Measurements from ENCODE around the gene CHCHD6.

Gene CHCHD6

GRCh38 chr3:126732281-126733060 lies 28.4 kb downstream of the CHCHD6 start:
- H3K4me3 ChIP-seq (ENCODE audit: low read length) = no peak overlapping the region
- no peak for TF ChIP-seq ZNF274 (IDR thresholded peaks at IDR 0.05; ENCODE audit: low read depth, low read length)

GRCh38 chr3:126733061-126733430 lies 29.0 kb downstream of the CHCHD6 start:
- H3K4me3 ChIP-seq (ENCODE audit: low read length) = no peak overlapping the region
- no peak for TF ChIP-seq ZNF274 (IDR thresholded peaks at IDR 0.05; ENCODE audit: low read depth, low read length)

DNA sequence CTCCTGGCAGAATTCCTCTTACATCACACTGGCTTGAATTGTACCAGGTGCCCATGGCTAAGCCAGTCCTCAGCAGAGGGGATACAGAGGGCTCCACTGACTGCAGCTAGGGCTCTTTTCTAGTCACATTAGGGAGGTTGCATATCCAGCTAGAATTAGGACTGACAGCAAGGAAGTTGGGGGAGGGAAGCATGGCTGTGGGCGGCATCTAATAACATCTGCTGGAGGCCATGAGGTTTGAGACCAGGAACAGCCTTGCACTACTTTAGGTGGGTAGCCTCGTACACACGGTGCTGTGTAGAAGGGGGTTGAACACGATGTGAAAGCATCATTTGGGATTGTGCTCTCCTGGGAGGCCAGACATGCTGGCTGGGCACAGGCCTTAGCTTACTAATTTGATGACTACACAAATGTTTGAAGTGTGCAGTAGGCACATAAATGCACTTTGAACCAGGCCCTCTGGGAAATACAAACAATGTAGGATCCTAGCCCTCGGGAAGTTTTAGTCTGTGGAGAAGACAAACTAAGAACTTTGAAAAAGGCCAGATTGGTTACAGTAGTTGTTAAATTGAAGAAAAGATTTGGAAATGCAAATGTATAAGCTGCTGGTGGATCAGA lies 30.2 kb downstream of the CHCHD6 start:
- no peak overlapping the region for H3K4me3 ChIP-seq (ENCODE audit: low read length)
- TF ChIP-seq ZNF274 (IDR thresholded peaks at IDR 0.05; ENCODE audit: low read depth, low read length) = no peak

- TF ChIP-seq ZNF274 (IDR thresholded peaks at IDR 0.05; ENCODE audit: low read depth, low read length) = no peak
- no peak overlapping the region for H3K4me3 ChIP-seq (ENCODE audit: low read length)
These were observed 33.5 kb downstream of the CHCHD6 start for GRCh38 chr3:126737527-126737926.

- no peak overlapping the region for H3K4me3 ChIP-seq (ENCODE audit: low read length)
- no peak for TF ChIP-seq ZNF274 (IDR thresholded peaks at IDR 0.05; ENCODE audit: low read depth, low read length)
These were observed 38.0 kb downstream of the CHCHD6 start for GRCh38 chr3:126742057-126742456.

DNA sequence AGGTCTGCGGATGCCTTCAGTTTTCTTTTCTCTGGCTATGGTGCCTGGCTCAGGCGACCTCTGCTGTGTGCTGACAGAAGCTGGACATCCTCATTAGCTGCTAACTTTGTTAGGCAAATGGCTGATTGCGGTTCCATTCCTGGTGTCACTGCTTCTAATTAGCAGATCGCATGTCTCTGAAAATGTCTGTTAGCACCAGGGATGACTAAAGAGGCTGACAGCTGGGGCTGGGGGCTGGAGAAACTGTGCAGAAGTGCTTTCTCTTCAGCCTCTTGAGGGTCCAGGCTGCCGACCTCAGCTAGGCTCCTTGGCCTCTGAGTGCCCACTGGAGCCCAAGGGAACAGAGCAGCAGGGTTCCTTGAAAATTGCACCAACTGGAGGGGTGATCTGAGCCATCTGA lies 39.3 kb downstream of the CHCHD6 start:
- no peak overlapping the region for H3K4me3 ChIP-seq (ENCODE audit: low read length)
- TF ChIP-seq ZNF274 (IDR thresholded peaks at IDR 0.05; ENCODE audit: low read depth, low read length) = no peak

DNA sequence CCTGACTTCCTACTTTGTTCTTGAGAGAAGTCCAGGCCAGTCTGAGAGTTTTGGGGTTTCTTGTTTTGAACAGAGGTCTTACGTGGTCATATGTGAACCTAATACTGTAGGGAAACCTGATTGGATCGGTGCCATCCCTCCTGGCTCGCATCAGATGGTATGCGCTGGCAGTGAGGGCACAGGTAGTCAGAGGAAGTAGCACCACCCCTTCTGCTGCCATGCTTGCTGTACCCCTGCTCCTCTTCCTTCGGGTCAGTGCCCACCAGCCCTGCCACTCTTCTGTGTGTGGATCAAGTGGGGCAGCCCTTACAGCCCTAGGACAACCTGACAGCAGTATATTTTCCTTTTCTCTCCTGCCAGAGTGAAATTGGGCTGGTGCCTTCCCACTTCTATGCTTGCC lies 39.7 kb downstream of the CHCHD6 start:
- TF ChIP-seq ZNF274 (IDR thresholded peaks at IDR 0.05; ENCODE audit: low read depth, low read length) = no peak
- H3K4me3 ChIP-seq (ENCODE audit: low read length) = no peak overlapping the region

GRCh38 chr3:126745760-126746394 lies 41.8 kb downstream of the CHCHD6 start:
- TF ChIP-seq ZNF274 (IDR thresholded peaks at IDR 0.05; ENCODE audit: low read depth, low read length) = no peak

DNA sequence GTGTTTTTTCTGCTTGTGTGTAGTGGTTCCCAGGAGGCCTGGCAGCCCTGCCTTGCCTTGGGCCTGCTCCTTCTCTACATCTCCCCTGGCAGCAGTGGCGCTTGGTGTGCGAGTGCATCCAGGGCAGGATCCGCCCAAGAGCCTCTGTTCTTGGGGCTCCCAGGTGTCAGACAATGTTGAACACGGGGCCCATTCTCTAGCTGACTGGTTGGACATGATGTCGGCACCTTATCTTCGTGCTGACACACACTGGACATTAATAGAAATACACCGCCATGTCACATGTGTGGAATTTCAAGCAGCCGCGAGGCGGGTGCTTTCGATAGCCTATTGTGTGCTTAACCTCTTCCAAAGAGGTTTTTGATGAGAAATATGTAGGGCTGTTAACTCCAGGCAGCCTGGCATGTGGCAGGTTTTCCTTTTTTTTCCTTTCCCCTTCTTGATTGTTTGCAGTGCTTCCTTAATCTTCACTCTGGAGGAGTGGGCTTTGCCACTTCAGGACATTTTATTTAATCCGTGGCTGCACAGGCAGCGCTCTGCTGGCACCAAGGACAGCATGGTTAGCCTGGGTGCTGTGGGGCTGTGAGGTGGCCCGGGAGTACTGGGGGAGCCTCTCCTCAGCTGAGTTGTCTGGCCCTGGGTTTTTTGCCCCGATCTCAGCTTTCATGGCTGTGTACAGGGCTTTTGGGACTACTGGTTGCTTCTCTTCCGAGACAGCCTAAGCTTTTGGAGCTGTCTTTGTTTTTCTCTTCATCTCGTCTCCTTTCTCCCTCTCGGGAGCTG lies 42.5 kb downstream of the CHCHD6 start:
- no peak for TF ChIP-seq ZNF274 (IDR thresholded peaks at IDR 0.05; ENCODE audit: low read depth, low read length)

More at GRCh38 chr3:126745760-126746394, 41.8 kb downstream of the CHCHD6 start:
- no peak overlapping the region for H3K4me3 ChIP-seq (ENCODE audit: low read length)

DNA sequence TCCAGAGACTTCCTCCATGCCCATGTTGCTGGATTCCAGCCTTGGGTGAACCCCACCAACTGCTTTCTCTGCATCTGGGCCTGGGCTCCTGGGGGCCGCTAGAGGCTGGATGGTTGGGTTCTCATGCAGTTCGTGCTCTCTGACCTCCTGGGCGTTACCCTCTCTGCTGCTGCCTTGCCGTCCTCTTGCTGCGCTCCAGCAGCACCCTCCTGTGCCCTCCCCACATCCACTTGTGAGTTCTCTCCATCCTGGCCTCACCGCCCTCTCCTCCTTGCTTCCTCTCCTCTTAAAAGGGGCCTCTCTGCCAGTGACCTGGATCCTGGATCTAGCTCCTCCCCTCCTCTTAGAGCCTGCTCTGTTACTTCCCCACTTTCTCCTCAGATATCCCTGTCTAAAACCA lies 43.7 kb downstream of the CHCHD6 start:
- no peak for TF ChIP-seq ZNF274 (IDR thresholded peaks at IDR 0.05; ENCODE audit: low read depth, low read length)
- H3K4me3 ChIP-seq (ENCODE audit: low read length) = no peak overlapping the region

More for the DNA sequence above, 42.5 kb downstream of the CHCHD6 start:
- no peak overlapping the region for H3K4me3 ChIP-seq (ENCODE audit: low read length)

- no peak for TF ChIP-seq ZNF274 (IDR thresholded peaks at IDR 0.05; ENCODE audit: low read depth, low read length)
- no peak overlapping the region for H3K4me3 ChIP-seq (ENCODE audit: low read length)
These were observed 44.9 kb downstream of the CHCHD6 start for GRCh38 chr3:126748701-126749546.

DNA sequence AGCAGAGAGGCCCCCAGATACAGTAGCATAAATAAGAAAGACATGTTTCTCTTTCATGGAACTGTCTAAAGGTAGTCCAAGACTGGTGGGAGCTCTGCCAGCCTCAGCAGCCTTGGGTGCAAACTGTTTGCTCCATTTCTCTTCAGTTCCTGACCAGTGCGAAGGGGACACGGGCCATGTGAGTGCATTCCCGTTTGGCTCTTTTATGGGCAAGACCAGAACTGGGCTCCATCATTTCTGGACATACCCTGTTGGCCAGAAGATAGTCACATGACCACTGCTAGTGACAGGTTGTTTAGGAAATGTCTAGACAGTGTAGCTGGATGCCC lies 45.5 kb downstream of the CHCHD6 start:
- TF ChIP-seq ZNF274 (IDR thresholded peaks at IDR 0.05; ENCODE audit: low read depth, low read length) = no peak

DNA sequence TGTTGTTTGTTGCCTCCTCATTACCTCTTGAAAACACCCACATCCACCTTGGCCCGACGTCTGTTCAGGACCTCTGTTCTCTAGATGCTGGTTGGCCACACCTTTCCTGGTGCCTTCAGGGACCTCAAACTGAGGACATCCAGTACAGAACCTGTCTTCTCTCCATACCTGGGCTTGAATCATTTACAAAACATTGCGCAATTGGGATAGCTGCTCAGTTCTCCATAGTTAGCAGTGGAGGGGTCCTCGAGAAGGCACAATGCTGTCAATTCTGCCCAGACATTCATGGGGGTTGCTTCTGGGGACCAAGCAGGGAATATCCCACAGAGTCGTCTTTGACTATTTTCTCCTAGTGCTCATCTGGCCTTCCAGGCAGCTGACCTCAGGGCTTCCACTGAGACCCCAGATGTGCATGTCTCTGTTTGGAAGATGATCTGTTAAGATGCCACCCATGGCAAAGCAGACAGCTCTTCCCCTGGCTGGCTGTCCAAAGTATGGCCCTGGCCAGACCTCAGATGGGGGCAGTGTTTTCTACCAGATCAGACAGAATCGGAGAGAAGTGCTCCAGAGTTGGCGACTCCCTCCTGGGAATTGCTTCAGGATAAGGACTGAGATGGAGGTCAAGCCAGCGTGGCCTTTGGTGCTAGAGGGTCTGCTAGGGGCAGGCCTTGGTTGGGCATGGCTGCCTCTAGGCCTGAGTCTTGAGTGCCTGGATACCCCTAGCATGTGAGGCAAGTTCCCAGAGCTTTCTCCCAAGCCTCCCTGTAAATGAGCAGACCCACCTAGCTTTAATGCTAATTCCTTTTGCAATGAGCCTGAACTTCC lies 46.1 kb downstream of the CHCHD6 start:
- TF ChIP-seq ZNF274 (IDR thresholded peaks at IDR 0.05; ENCODE audit: low read depth, low read length) = no peak
- no peak overlapping the region for H3K4me3 ChIP-seq (ENCODE audit: low read length)

More for the DNA sequence above, 45.5 kb downstream of the CHCHD6 start:
- no peak overlapping the region for H3K4me3 ChIP-seq (ENCODE audit: low read length)

Data from GM08714 (cell line).